Activated naive CD8-positive, alpha-beta T cell treated with anti-CD3 and anti-CD28 coated beads, Interleukin-2, amount 50 U/mL, for 16 hours (primary cell): ENCODE measurements around the gene LRRC8A.

Source experiments
- DNase-seq: peaks from one replicate; pipeline ENCODE4 v3.0.0-alpha.2; 2020; ENCODE audit warnings: low read depth, low spot score

LRRC8A gene

GRCh38 chr9:128901379-128901778 is 19.4 kb downstream of the LRRC8A start:
- no peak for DNase-seq

GRCh38 chr9:128901822-128902221 is 19.9 kb downstream of the LRRC8A start:
- DNase-seq: no peak

- peak; percentile 65 for DNase-seq
These were observed 20.6 kb downstream of the LRRC8A start for GRCh38 chr9:128902351-128903078.

- no peak for DNase-seq
These were observed 21.1 kb downstream of the LRRC8A start for GRCh38 chr9:128903079-128903461.

GRCh38 chr9:128903871-128904620 is 22.1 kb downstream of the LRRC8A start:
- DNase-seq: no peak

GRCh38 chr9:128905964-128906363 is 24.0 kb downstream of the LRRC8A start:
- DNase-seq: no peak

GRCh38 chr9:128906741-128907140 is 24.8 kb downstream of the LRRC8A start:
- no peak for DNase-seq

- DNase-seq: no peak
These were observed 26.4 kb downstream of the LRRC8A start for GRCh38 chr9:128908372-128908771.

GRCh38 chr9:128909859-128910258 is 27.9 kb downstream of the LRRC8A start:
- DNase-seq: no peak

- DNase-seq: no peak
These were observed 29.0 kb downstream of the LRRC8A start for GRCh38 chr9:128910906-128911305.

- DNase-seq: no peak
These were observed 29.6 kb downstream of the LRRC8A start for GRCh38 chr9:128911529-128912035.

- DNase-seq: no peak
These were observed 30.4 kb downstream of the LRRC8A start for GRCh38 chr9:128912270-128912853.

GRCh38 chr9:128913048-128913900 is 31.3 kb downstream of the LRRC8A start:
- DNase-seq: no peak

- no peak for DNase-seq
These were observed 32.3 kb downstream of the LRRC8A start for GRCh38 chr9:128913995-128914772.

- DNase-seq: no peak
These were observed 34.3 kb downstream of the LRRC8A start for GRCh38 chr9:128916204-128916603.

GRCh38 chr9:128916745-128917144 is 34.8 kb downstream of the LRRC8A start:
- DNase-seq: no peak

GRCh38 chr9:128917151-128917849 is 35.4 kb downstream of the LRRC8A start:
- DNase-seq: no peak

- no peak for DNase-seq
These were observed 37.0 kb downstream of the LRRC8A start for GRCh38 chr9:128918921-128919320.

GRCh38 chr9:128919402-128920089 is 37.6 kb downstream of the LRRC8A start:
- no peak for DNase-seq
